Measurements from ENCODE around the gene CHAMP1.

Gene CHAMP1, protein sequence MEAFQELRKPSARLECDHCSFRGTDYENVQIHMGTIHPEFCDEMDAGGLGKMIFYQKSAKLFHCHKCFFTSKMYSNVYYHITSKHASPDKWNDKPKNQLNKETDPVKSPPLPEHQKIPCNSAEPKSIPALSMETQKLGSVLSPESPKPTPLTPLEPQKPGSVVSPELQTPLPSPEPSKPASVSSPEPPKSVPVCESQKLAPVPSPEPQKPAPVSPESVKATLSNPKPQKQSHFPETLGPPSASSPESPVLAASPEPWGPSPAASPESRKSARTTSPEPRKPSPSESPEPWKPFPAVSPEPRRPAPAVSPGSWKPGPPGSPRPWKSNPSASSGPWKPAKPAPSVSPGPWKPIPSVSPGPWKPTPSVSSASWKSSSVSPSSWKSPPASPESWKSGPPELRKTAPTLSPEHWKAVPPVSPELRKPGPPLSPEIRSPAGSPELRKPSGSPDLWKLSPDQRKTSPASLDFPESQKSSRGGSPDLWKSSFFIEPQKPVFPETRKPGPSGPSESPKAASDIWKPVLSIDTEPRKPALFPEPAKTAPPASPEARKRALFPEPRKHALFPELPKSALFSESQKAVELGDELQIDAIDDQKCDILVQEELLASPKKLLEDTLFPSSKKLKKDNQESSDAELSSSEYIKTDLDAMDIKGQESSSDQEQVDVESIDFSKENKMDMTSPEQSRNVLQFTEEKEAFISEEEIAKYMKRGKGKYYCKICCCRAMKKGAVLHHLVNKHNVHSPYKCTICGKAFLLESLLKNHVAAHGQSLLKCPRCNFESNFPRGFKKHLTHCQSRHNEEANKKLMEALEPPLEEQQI

DNA sequence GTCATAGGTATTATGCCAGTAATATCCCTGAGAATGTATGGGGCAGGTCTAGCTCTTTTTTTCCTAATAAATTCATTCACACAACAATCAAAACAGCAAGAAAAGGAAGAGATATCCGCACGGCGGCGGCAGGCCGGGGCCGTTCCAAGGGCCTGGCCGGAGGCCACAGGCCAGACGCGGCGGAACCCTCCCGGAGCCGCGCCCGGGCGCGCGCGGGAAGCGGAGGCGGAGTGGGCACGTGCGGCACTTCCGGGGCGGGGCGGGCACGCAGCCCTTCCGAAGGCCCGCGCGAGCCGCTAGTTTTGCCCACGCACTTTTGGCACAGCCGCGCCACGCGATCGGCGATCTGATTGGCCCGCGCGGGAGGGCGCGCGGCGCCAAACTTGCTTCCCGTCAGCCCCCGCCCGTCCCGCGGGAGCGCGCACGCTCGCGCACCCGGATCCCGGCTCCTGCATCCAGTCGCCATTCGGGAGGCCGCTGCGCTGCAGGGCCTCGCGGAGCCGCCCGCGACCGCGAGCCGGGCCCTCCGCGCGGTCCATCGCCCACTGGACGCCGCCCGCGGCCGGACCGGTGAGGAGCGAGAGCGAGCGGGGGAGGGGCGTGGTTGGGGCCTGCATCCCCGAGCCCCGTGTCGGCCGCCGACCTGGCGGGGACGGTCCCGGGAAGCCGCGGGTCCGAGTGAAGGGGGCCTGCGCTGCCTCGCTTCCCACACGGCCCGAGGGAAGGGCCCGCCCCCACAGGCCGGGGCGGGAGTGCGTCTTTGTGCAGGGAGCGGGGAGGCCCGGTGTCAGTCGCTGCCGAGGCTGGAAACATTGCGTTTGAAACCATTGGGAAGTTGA lies at the start of gene CHAMP1:
CHAMP1 (plus strand) TSS at position 430 of the 839 bp plus-strand sequence. CDS start 9,340 bp downstream, outside the sequence.
- peak; percentile 92 for DNase-seq

DNA sequence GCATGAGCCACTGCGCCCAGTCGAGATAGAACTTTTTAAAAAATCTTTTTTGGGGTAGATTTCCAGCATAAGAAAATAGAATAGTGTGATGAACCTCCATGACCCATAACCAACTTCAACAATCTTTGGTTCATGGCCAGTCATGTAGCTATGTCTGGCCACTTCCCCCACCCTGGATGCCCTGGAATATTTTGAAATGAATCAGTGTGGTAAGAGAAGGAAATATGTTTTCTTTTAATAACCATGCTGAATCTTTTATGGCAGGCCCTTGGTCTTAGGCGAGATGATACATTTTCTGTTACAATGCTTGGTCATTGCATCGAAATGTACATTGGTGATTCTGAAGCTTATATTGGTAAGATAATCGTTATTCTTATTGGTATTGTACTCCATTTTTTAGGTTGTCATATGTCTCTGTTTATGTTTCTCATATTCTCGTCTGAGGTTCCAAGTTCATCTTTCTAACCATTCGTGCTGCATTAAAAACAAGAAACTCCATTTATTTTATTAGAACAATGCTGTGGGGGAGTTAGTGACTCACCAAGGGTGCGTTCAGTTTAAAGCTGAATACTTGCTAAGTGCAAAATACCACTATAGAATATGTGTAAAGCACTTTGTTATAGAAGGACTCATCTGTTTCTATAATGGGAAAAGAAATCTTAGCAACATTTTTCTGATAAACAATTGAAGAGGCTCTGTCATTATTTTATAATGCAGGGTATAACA lies 49.3 kb upstream of the CHAMP1 start:
- DNase-seq = no peak

GRCh38 chr13:114266241-114266640 lies 48.1 kb upstream of the CHAMP1 start:
- DNase-seq = no peak

DNA sequence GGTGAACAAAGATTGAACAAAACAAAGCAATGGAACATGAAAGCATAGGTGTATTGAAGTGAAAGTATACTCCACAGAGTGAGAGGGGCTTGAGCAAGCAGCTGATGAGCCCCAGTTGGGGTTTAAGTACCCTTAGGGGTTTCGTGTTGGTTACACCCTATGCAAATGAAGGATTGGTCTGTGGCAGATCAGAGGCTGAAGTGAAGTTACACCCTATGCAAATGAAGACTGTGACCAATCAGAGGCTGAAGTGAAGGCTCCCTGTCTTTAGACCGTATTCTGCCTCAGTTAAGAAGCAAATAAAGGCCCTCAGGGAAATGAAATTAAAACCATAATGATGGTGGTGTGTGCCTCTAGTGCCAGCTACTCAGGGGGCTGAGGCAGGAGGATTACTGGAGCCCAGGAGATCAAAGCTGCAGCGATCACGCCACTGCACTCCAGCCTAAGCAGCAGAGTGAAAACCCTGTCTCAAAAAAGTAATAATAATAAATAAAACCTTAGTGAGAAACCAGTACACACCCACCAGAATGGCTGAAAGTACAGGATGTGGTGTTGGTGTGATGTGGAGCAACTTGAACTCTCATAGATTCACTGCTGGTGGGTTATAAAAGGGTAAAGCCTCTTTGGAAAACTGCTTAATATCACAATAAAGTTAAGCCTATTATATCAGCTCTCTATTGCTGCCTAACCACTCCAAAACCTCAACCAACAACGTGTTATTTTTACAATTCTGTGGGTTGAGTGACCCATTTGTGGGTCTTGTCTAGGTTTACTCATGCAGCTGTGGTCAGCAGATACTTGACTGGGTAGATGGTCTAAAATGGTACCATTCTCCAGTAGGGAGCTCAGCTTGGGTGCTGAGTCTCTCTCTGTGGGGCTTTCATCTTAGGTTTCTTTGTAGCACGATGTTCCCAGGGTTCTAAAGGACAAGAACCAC lies 45.7 kb upstream of the CHAMP1 start:
- no peak for DNase-seq

GRCh38 chr13:114269281-114269770 lies 45.0 kb upstream of the CHAMP1 start:
- DNase-seq = no peak

GRCh38 chr13:114272977-114273376 lies 41.3 kb upstream of the CHAMP1 start:
- no peak for DNase-seq

DNA sequence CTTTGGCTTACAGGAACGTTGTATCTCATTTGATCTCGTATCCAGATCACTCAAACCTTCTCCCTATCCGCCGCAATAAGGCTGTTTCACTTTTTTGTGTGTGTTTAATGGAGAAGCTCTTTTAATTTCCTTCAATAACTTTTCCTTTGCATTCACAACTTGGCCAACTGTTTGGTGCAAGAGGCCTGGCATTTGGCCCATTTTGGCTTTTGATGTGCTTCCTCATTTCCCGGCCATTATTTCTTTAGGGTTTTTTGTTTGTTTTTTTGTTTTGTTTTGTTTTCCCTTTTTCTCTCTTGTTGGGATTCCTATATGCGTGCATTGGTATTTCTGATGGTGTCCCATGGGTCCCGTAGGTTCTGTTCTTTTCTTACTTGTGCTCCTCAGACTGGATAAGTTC lies 39.0 kb upstream of the CHAMP1 start:
- no peak for DNase-seq

GRCh38 chr13:114279146-114279545 lies 35.2 kb upstream of the CHAMP1 start:
- no peak for DNase-seq

DNA sequence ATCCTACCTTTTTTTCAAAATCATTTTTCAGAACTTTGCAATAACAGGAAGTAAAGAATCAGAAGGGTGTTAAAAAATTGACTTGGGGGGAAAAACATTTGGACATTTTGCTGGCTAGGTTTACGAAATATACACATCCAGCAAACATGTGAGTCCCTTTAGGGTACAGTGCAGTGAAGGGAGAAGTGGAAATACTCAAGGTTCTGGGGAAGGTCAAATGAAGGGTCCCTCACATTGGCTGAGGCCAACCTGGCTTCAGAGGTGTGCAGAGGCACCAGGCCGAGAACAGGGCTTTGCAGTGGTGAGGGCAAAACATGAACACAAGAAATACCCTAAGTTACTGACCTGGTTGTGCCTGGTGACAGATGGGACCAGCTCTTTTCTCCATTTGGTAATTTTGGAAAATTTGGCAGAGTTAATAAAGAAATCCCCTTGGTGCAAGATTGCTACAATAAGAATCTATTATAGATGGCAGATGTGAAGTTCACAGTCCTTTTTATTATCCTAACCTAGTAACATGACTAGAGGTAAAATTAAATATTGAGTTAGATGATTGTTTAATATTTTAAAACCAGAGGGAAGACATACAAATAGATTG lies 34.4 kb upstream of the CHAMP1 start:
- DNase-seq = no peak

DNA sequence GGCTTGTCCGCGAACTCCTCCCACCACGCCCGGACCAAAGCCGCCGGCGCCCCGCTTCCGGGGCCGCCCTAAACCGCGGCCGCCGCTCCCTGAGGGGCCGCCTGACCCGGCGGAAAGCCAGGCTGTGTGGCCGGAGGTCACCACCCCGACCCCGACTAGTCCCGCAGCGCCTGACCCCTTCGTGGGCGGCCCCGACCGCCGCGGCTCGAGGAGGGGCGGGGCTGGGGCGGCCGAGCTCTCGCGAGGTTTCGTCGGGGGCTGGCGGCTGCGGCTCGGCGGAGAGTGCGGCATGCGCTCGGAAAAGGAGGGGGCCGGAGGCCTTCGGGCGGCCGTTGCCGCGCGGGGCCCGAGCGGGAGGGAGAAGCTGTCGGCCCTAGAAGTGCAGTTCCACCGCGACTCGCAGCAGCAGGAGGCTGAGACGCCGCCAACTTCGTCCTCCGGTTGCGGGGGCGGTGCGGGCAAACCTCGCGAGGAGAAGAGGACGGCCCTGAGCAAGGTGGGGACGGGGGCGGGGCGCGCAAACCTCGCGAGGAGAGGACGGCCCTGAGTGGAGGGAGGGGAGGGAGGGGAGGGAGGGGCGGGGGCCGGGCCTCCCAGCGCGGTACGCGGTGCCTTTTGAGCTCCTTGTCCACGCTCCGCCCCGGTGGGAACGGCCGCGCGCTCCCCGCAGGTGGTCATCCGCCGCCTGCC lies 32.8 kb upstream of the CHAMP1 start, which contains the start of gene UPF3A:
UPF3A (plus strand) TSS at position 251 of the 690 bp plus-strand sequence; CDS start at position 290, 39 bp downstream.
- peak; percentile 85 for DNase-seq

DNA sequence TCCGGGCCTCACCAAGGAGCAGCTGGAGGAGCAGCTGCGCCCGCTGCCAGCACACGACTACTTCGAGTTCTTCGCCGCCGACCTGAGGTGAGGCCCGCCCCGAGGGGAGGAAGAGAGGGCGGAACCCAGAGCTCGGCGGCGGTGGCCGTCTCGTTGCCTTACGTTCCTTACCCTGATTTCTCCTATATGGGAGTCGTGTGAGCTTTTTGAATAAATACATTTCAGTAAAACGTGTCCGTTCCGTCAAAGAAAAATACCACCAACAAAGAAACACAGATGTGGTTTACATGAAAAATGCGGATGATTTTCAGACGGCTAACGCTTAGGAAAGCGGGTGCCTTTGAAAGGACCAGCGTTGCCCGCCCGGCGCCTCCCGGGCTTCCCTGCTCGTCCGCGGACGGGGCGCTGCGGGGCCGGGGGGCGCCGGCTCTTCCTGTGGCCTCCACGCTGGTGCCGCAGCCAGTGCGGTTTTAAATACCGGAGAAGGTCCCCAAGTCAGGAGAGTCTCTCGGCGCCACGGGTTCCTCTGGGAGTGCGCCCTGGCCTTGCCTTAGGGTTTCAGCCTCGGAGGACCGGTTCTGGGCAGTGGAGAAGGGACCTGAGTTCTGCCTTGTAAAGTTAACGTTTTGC lies 32.1 kb upstream of the CHAMP1 start:
- peak; percentile 85 for DNase-seq

DNA sequence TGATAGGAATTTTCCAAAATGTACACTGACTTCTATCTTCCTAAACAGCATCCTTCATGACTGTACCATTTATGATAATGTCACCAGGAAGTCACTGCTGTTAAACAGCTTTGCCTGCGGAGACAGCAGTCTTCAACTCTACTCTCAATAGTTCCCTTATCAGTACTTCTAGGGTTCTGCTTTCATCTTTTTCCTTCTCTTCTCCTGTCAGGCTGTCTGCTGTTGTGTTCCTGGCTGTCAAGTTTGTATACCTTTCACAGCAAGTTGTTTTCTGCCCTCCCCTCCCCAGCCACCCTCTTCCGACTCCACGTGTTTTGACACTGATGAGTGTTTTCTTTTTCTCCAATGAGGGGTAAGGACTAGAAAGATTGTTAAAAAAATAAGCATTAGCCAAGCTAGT lies 30.7 kb upstream of the CHAMP1 start:
- no peak for DNase-seq

GRCh38 chr13:114284680-114285079 lies 29.6 kb upstream of the CHAMP1 start:
- no peak for DNase-seq

- DNase-seq = no peak
Observed at GRCh38 chr13:114285166-114285808, 29.0 kb upstream of the CHAMP1 start.

DNA sequence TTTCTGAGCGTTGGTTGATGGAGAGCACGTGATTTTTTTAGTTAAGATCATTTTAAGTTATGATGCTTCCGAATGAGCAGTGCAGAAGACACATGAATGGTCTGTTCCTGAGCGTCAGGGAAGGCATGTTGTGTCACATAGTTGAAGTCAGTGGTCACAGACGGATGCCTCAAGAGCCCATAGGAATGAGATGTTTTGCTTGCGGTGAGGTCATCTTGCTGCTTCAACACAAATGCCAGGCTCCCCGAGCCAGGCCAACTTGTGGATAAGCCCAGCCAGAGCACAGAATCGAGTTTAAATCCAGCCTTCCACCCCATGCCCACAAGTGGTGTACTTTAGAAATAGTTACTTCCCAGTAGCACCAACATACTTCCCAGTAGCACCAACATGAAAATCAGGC lies 27.5 kb upstream of the CHAMP1 start:
- DNase-seq = no peak

DNA sequence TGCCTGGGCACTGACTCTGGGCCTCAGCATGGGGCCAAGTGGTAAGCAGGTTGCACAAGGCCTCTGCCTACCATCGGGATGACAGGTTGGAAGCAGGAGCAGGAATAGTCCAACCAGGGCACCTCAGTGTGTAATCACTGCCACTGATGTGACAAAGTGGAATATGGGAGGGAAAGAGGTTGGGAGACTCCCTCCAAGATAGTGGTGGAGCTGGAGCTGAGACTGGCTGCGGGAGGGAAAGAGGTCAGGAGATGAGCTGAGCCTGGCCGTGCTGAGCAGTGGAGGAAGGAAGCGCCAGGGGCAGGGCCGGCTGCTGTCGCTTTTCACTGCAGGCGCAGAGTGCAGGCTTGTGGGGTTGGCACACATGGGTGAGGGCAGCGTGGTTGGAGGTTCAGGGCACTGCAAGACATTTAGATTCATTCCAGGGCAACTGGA lies 26.1 kb upstream of the CHAMP1 start:
- DNase-seq = no peak

- no peak for DNase-seq
Observed at GRCh38 chr13:114296448-114296847, 17.9 kb upstream of the CHAMP1 start.

DNA sequence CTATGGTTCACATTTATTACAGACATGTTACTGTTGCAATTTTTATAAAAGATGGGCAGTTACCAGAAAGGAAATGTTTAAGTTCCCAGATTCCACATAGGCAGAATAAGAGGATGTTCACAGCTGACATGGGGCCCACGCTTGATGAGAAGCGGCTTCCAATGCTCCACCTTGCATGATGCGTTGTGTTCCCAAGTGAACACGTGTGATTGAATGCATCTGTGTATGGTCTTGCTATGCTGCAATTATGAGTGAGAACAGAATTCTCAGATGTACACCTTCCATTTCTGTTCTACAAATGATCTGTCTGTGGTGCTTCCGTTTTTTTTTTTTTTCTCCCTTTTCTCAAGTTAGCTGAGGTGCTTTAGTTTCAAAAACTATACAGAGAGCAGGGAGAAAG lies 17.4 kb upstream of the CHAMP1 start:
- DNase-seq = no peak

- no peak for DNase-seq
Observed at GRCh38 chr13:114298866-114299265, 15.4 kb upstream of the CHAMP1 start.

Data from DMS53 (cell line).